Sciatic nerve (tissue), 2 donors: ENCODE results near the gene ROMO1. TPM values are rescaled to one million over a fixed set of nuclear protein-coding genes. Genes with fewer than 3 reads are reported as not detected.
"Not testable (repeated sequence)": the region's sequence is repeated elsewhere in the genome, so short reads cannot be mapped to it uniquely, and the experiment has no call there.

ENCODE experiments used
- ATAC-seq: fragments of 200-7000 bp; cut with Tn5 transposase; one replicate; pipeline ENCODE4 v1.9.1; 2020; ENCODE audit warnings: mild to moderate bottlenecking, moderate library complexity
- DNase-seq: peaks from one replicate; pipeline ENCODE4 v3.0.0-alpha.2; 2020; ENCODE audit warnings: low spot score
- intact Hi-C: fragments of 100-400 bp; cut with DNase I; formaldehyde crosslinking; loops from one replicate; pipeline ENCODE4 v1.14.2; 2022
- total RNA-seq: library from RNA; stranded (reverse); fragmentation: NEBNext Ultra II Directional; extraction: Animal tissue kit (Norgen Biotek cat#: 25700); gene quantifications from one replicate; pipeline ENCODE4 v1.2.1, GENCODE V29; 2021
- donor health status: DM: no; HTN: no; CAD: no.
- donor health status: DM: no; HTN: no; CAD: no.

The ROMO1 gene
- total RNA-seq, 1 donor from 2014 or later: 63.8 TPM

DNA sequence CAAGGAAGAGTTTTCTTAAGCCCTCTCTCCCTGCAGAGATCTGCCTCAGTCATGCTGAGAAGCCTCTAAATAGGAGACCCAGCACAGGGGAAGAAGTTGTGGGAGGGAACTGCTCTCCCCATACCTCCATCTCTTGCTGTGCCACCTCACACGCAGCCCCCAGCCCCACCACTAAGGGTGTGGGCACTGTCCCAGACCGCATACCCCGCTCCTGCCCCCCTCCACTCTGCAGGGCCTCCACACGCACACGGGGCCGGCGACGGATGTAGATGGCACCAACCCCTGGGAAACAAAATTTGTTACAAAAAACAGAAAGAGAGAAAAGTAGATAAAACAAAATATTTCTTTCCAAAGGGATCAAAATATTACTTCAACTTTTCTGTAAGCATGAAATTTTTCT is 24.3 kb upstream of the ROMO1 start:
- ATAC-seq (no peak), DNase-seq (peak; percentile 31)
- intact Hi-C loops: no loop called here

DNA sequence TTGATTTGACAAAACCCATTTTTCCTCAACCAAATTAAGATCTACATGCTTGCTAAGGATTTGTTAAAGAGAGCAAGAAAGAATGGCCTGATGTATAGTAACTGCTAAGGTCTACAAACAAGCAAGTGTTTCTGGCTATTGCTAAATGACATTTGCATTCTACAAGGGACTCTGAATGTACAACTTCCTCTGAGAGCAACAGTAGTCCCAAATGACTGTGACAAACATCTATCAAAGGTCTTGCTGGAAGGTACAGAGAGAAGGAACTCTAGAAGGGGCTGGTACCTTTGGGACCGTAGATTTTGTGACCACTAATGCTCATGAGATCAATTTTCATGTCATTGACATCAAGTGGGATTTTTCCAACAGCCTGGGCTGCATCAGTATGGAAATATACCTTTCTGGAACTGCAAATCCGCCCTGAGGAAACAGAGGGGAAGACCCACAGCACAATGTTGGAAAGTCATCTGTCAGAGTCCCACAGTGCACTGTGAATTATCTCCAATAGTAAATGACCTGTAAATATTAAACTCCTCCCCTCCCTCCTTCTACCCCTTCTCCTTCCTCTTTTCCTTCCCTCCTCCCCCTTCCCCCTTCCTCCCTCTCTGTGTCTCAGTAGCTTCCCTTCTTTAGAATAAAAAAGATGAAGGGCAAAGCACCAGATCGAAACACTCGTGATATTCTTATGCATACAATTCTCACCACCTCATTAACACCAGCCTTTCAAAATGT is 18.6 kb upstream of the ROMO1 start:
- ATAC-seq: no peak
- intact Hi-C loops: no loop called here
- DNase-seq: no peak

DNA sequence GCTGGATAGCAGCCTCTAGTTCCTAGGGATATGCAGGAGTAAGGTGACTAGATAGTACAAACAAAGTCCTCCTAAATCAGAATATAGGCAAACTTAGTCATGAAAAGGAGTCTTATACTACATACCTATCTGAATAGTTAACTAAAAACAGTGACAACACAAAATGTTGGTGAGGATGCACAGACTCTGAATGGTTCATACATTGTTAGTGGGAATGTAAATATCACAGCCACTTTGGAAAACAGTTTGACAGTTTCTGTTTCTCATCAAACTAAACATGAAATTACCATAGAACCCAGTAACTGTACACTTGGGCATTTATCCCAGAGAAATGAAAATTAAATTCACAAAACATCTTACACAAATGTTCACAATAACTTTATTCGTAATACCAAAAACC is 17.2 kb upstream of the ROMO1 start:
- ATAC-seq: no peak
- intact Hi-C loops: no loop called here

DNA sequence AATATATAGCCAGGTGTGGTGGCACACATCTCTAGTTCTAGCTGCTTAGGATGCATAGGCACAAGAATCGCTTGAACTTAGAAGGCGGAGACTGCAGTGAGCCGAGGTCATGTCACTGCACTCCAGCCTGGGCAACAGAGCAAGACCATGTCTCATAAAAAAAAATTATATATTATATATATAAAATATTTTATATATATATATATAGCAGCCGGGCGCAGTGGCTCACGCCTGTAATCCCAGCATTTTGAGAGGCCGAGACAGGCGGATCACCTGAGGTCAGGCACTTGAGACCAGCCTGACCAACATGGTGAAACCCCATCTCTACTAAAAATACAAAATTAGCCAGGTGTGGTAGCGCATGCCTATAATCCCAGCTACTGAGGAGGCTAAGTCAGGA is 13.8 kb upstream of the ROMO1 start:
- ATAC-seq, DNase-seq: not testable (repeated sequence)
- intact Hi-C loops: loop anchor here (1.0 kb wide), 1 partner anchor 40 kb away; no protein-coding TSS in a partner anchor

More for the DNA sequence above, 17.2 kb upstream of the ROMO1 start:
- DNase-seq: no peak

DNA sequence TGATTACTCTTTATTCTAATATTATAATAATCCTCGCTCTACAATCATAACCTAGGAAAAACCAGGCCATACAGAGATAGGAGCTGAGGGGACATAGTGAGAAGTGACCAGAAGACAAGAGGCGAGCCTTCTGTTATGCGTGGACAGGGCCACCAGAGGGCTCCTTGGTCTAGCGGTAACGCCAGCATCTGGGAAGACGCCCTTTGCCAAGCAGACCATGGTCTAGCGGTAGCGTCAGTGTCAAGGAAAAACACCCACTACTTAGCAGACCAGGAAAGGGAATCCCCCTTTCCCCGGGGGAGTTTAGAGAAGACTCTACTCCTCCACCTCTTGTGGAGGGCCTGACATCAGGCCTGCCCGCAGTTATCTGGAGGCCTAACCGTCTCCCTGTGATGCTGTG is 12.3 kb upstream of the ROMO1 start:
- ATAC-seq, intact Hi-C loops, DNase-seq: not testable (repeated sequence)

DNA sequence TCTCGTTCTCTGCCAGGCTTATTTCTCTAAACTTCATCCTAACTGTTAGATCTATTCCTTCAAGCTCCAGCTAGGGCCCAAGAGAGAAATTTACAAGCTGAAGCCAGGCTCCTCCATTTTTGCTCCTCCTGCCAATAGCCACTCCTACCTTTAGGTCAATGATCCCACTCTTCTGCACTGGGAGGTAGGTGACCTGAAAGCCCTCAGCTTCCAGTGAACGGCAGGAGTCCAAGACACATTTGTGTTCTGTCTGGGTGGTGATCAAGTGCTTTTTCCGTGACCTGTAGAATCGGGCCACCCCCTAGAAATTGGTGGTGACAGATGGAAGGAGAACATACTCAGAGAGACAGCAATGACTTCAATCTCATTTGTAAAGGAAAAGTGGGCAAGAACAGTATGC is 8.9 kb upstream of the ROMO1 start:
- ATAC-seq: no peak
- intact Hi-C loops: no loop called here
- DNase-seq: peak; percentile 10

DNA sequence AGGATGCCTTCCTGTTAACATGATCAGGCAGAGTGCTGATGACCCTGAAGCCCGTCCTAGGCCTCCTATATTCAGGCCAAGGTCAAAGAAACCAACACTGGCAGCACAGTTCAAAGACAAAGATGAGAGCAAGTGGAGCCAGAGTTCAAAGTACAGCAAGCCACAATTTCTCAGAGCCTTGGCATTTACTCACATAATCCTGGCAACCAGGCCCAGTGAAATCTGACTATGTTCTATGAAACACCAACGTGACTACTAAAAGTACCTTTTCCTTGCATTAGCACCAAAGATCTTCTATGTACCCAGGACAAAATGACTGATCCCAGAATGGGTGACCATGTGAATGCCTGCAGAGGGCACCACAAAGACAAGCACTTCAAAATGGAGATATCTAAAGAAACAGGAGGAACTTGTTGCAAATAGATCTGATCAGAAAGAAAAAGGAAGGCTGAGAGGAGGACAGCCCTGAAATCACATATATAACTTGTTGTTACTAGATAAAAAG is 3.9 kb upstream of the ROMO1 start:
- DNase-seq (no peak), ATAC-seq (no peak)
- intact Hi-C loops: no loop called here

DNA sequence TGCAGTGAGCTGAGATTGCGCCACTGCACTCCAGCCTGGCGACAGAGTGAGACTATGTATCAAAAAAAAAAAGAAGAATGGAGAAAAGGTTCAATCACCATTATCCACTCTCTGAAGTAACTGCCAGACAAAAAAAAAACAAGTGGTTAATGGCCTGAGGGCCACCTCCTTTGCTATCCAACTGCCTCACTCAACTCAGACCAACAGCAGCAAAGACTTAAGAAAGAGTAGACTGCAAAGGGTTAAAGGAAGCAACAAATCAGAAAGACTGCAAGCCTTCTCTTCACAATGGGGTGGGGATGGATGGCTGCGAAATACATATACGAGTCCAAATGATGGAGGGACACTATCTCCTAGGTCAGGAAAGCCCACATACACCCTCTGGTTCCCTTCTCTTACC is 3.2 kb upstream of the ROMO1 start:
- ATAC-seq (no peak), DNase-seq (no peak)
- intact Hi-C loops: no loop called here

DNA sequence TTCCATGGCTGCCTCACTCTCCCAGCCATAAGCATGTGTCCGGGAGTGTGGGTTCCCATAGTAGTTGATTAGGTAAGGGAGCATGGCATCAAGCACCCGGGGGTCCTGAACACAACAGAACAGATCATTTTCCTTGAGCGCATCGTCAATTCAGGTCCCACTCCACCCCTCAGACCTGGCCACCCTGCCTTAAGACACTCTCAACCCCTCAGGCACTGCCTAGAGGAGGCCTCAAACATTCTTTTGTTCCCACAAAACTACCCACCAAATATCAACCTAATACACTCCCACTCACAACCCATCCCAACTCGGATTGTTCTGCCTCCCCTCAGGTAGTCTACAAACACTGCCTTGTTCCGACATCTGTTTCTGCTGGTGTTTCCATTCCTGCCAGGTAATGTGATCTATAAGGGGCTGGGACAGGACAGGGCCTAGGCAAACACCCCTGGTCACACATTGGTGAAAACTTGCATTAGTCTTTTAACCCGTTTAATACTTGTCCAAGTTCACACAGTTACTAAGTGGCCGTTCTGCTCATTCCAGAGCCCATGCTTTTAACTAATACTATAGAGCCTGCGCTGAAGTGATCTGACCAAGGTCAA is 1.4 kb upstream of the ROMO1 start:
- intact Hi-C loops: no loop called here
- ATAC-seq: no peak
- peak; percentile 3 for DNase-seq

DNA sequence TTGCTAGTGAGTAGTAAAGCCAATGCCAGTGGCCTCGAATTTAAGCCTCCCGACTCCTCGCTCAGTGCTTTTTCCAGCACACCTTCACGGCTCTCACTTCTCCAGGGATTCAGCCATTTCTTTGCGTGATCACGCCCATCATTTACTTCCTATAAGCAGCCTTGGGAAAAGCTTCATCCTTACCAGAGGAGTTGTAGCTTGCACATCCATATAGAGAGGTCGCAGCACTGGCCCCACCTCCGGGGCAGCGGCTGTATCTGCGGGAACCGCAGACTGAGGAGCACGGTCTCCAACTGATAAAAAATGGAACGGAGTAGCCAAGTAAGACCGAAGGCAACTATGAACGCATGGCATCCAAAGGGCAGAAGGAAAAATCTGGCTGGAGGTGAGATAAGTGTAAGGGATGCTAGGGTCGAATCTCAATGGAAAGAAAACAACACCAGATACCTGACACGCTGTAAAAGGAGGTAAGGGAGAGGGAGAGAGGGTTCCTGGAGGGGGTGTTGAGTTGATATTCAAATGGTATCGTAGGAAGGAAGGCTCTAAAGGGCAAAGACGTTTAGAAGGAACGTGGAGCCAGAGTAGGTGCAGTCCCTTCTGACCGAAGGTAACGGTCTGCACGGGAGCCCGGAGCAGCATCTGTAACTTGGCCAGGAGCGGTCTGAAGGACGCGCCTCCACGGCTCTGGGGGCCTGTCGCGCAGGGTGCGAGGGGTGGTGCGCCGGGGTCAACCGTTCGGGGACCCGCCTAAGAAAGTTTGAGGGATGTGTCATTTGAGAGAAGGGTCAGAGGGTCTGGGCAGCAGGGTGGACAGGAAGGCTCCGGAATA is 693 bp upstream of the ROMO1 start:
- DNase-seq (peak; percentile 61), ATAC-seq (peak; percentile 7)
- intact Hi-C loops: no loop called here

DNA sequence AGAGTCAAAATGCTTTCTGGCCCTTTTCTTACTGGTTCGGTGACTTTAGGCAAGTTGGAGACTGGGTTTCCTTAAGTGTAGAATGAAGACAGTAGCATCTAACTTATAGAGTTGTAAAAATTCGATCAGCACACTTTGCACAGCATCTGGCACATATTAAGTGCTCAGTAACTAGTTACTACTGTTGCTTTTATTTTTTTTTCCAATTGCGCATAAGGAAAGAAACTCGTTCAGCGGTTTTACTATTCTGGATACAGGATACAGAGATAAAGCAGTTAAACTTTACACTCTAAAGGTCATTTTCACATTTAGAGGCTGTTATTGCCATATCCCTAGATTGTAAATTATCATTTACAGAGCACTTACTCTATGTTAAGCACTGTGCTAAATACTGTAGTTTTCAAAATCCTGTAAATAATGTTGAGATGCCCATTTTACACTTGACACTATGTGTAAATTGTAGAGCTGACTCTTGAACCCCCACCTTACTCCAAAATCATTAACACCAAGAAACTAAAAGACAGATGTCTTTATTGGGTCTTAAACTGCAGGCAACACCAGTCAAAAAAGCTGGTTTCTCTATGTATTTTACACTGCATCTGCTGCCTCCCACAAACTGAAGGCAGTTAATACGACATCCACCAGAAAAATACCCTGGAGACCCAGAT is 886 bp downstream of the ROMO1 start:
- no peak for ATAC-seq

DNA sequence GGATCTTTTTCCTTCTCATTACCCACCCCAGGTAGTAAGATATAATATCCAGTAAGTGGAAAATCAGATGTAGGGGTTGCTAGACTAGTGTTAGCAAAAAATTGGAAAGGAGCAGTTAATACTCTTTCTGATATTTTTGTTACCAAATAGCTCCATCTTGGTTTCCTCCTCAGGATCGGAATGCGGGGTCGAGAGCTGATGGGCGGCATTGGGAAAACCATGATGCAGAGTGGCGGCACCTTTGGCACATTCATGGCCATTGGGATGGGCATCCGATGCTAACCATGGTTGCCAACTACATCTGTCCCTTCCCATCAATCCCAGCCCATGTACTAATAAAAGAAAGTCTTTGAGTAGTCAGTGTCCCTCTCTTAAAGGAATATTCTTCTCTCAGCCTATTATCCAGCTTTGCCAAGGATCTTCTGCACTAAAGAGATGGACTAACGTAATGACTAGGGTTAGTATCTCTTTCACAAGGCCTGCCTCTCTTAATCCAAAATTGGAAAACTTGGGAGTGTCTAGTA is 1.5 kb downstream of the ROMO1 start:
- ATAC-seq (no peak), DNase-seq (no peak)
- intact Hi-C loops: no loop called here

More for the DNA sequence above, 886 bp downstream of the ROMO1 start:
- intact Hi-C loops: no loop called here
- no peak for DNase-seq

DNA sequence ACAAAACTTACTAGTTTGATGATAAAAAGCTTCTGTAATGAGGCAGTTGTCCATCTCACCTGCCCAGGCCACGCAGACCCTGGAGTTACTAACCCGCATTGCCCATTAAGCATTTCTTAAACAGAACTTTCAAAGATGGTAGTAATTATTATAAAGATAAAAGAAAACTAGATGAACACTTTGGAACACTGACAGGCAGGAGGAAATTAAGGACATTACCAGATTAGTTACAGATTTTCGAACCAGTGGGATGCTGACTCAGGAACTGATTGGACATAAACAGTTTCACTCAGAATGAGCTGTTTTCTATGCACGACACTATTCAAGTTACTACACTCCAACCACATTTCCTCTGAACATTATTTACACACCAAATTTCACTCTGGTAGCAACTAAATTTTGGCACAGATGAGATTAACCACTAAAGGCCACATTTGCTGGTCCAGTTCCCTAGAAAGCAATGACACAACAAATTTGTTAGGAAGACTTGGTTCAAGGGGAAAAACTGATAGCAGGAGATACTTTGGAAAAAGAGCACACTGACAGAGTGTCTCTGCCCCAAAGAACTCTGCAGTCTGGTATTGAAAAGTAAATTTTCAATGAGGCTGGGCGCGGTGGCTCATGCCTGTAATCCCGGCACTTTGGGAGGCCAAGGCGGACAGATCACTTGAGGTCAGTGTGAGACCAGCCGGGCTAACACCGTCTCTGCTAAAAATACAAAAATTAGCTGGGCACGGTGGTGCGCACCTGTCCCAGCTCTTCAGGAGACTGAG is 3.0 kb downstream of the ROMO1 start:
- intact Hi-C loops: no loop called here
- DNase-seq (no peak), ATAC-seq (no peak)

DNA sequence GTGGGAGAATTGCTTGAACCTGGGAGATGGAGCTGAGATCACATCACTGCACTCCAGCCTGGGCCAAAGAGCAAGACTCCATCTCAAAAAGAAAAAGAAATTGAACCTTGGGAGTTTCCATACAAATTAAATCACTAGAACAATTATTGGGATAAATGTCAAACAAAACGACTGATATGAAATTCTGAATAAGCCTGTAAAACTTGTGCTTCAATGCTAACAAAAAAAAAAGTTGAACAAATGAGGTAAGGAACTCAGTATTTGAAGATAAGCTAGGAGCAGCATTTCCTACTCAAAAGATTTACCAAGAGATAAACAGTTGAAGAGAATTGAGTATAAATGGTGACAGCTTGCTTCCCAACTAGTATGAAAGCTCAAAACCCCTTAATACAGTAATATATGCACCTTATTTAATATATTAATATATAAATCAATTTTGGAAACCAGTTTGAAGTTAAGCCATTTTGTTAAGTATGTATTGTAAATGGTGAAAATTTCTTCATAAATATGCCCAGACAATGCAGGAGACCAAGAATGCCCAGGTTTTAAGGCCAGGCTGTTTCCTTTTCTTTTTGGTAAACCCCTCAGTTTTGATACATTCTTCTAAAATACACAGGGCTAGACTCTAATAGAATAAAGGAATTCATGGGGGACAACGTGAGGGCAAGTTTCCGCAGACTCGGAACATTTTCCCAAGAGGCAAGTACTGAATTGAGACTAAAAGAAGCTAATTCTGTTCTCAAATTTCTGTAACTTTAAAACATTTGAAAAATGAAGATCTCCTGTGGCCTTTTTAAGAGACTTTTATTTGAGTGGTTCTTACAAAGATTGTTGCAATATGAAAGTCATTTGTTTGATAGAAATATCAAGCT is 3.9 kb downstream of the ROMO1 start:
- no peak for ATAC-seq
- intact Hi-C loops: no loop called here
- no peak for DNase-seq

DNA sequence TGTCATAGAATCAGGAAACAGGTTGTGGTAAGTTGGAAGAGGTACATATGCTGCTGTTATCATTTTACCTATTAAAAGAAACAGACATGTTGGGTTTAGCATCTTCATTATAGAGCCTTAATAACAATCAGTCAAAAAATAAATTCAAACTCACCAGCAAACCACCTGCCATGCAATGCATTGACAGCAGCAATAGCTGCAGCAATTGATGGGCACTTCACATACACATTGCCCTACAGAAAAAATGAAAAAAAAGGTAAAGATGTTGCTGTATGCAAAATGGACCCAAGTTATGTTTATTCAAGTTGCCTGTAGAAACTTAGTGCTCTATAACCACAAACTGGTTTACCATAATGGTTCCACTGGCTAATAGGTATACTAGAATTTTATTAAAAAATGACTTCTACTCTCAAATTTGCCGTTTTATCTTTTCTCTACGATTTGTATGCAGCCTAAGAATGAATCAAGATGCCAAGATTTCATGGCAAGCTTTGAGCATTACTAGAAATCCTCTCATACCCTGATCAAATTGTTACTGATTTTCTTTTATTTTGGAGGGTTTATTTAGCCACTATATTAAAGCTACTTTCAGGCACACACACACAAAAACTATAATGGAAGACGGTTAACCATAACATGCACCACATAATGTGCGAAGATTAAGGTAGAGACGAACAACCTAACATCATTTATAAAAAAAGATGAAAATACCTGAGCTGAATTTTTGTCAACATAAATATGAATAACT is 5.5 kb downstream of the ROMO1 start:
- ATAC-seq: no peak
- intact Hi-C loops: no loop called here
- no peak for DNase-seq

DNA sequence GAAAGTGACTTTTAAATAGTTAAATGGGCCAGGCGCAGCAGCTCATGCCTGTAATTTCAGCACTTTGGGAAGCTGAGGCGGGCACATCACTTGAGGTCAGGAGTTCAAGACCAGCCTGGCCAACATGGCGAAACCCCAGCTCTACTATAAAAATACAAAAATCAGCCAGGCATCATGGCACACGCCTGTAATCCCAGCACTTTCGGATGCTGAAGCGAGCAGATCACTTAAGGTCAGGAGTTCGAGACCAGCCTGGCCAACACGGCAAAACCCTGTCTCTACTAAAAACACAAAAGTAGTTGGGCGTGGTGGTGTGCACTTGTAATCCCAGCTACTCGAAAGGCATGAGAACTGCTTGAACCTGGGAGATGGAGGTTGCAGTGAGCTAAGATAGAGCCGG is 6.7 kb downstream of the ROMO1 start:
- ATAC-seq, intact Hi-C loops, DNase-seq: not testable (repeated sequence)
